PC-3 (cell line): Measurements from ENCODE around the gene DBR1. TPM values are rescaled to one million over a fixed set of nuclear protein-coding genes. Genes with fewer than 3 reads are reported as not detected.

ENCODE experiments used
- ATAC-seq: fragments of 200-7000 bp; cut with Tn5 transposase; 2 replicates; pipeline ENCODE4 v1.9.1; 2020; ENCODE audit warnings: mild to moderate bottlenecking, moderate library complexity
- Bru-seq: library from RNA; stranded (reverse); fragments of 400-500 nt; gene quantifications from one replicate; lab custom pipeline; 2021; lab: Mats Ljungman, UMichigan
- BruChase-seq, 2 experiments: library from RNA; stranded (reverse); fragments of 400-500 nt; gene quantifications; one replicate each; lab custom pipeline; 2021; lab: Mats Ljungman, UMichigan
- BruUV-seq: library from RNA; stranded (reverse); fragments of 400-500 nt; replicated peaks from 2 replicates; lab custom pipeline; 2021; lab: Mats Ljungman, UMichigan
- CTCF ChIA-PET: fragments of 300-600 bp; sonication (Branson Sonifier 250); formaldehyde crosslinking; loops from one replicate; lab custom pipeline; 2022; ENCODE audit warnings: antibody characterized with exemption; lab: Charles Lee
- POLR2A ChIA-PET: fragments of 300-600 bp; sonication (Branson Sonifier 250); formaldehyde crosslinking; loops from one replicate; lab custom pipeline; 2022; ENCODE audit warnings: antibody characterized with exemption; ENCODE audit not compliant: unreplicated experiment; lab: Charles Lee
- DNase-seq: peaks from one replicate; pipeline ENCODE4 v3.0.0-alpha.2; 2015
- H2AFZ ChIP-seq: fragments of 300-600 bp; sonication (generic); 2 replicates; pipeline ENCODE4 v1.6.0; 2016; ENCODE audit warnings: antibody characterized with exemption, low read length
- H3F3A ChIP-seq: fragments of 300-600 bp; sonication (generic); one replicate; pipeline ENCODE4 v1.6.0; 2017; ENCODE audit warnings: antibody characterized with exemption, low read length, control low read depth, mild to moderate bottlenecking; ENCODE audit not compliant: unreplicated experiment
- H3K27ac ChIP-seq: fragments of 300-600 bp; sonication (generic); 2 replicates; pipeline ENCODE4 v1.5.1; 2016; ENCODE audit warnings: mild to moderate bottlenecking, low read length
- H3K27me3 ChIP-seq: fragments of 300-600 bp; sonication (generic); 2 replicates; pipeline ENCODE4 v1.6.1; 2016; ENCODE audit warnings: low read length, mixed read lengths
- H3K36me3 ChIP-seq: fragments of 300-600 bp; sonication (generic); 2 replicates; pipeline ENCODE4 v1.6.1; 2016; ENCODE audit warnings: low read depth, mixed run types, low read length, mixed read lengths
- H3K4me1 ChIP-seq: fragments of 300-600 bp; sonication (generic); 2 replicates; pipeline ENCODE4 v1.5.1; 2016; ENCODE audit warnings: low read length; ENCODE audit not compliant: insufficient read depth
- H3K4me2 ChIP-seq: fragments of 300-600 bp; sonication (generic); 2 replicates; pipeline ENCODE4 v1.6.0; 2016; ENCODE audit warnings: low read length
- H3K4me3 ChIP-seq: fragments of 300-600 bp; sonication (generic); 2 replicates; pipeline ENCODE4 v1.5.1; 2016; ENCODE audit warnings: mild to moderate bottlenecking, low read length, mixed read lengths
- H3K79me2 ChIP-seq: fragments of 300-600 bp; sonication (generic); 2 replicates; pipeline ENCODE4 v1.6.1; 2017; ENCODE audit warnings: low read length, mixed read lengths
- H3K9ac ChIP-seq: fragments of 300-600 bp; sonication (generic); 2 replicates; pipeline ENCODE4 v1.6.0; 2016; ENCODE audit warnings: mild to moderate bottlenecking, low read length
- H3K9me2 ChIP-seq: fragments of 300-600 bp; sonication (generic); replicated peaks from 2 replicates; pipeline ENCODE4 v1.6.1; 2016; ENCODE audit warnings: mixed run types, low read length, mixed read lengths
- H3K9me3 ChIP-seq: fragments of 300-600 bp; sonication (generic); 2 replicates; pipeline ENCODE4 v1.6.1; 2016; ENCODE audit warnings: low read length, mixed read lengths
- H4K20me1 ChIP-seq: fragments of 300-600 bp; sonication (generic); 2 replicates; pipeline ENCODE4 v1.6.1; 2016; ENCODE audit warnings: low read length, mixed read lengths
- CTCF ChIP-seq: fragments of 300-600 bp; sonication (generic); conservative IDR thresholded peaks from 2 replicates; pipeline ENCODE4 v1.5.1; 2017; ENCODE audit warnings: antibody characterized with exemption, low read depth, mild to moderate bottlenecking, low read length
- EZH2 ChIP-seq: fragments of 300-600 bp; sonication (generic); IDR thresholded peaks from one replicate; pipeline ENCODE4 v1.6.1; 2017; ENCODE audit warnings: antibody characterized with exemption, mild to moderate bottlenecking, low read length; ENCODE audit not compliant: unreplicated experiment
- EZH2phosphoT487 ChIP-seq: fragments of 300-600 bp; sonication (generic); IDR thresholded peaks from 2 replicates; pipeline ENCODE4 v1.6.1; 2018; ENCODE audit warnings: mild to moderate bottlenecking, antibody characterized with exemption, low read length, borderline replicate concordance
- intact Hi-C: fragments of 100-400 bp; cut with micrococcal nuclease; formaldehyde crosslinking; loops from 2 replicates; pipeline ENCODE4 v1.9.0; 2023
- long read RNA-seq: library from polyadenylated mRNA; unstranded; transcript quantifications from one replicate; pipeline ENCODE4 v2.0.0, GENCODE V29; 2021; ENCODE audit not compliant: unreplicated experiment
- total RNA-seq: library from RNA; depleted of rRNA; stranded (reverse); fragments of >200 nt; gene quantifications from 2 replicates; pipeline ENCODE4 v1.2.3, GENCODE V29; 2014; rRNA removed

DBR1 gene, protein sequence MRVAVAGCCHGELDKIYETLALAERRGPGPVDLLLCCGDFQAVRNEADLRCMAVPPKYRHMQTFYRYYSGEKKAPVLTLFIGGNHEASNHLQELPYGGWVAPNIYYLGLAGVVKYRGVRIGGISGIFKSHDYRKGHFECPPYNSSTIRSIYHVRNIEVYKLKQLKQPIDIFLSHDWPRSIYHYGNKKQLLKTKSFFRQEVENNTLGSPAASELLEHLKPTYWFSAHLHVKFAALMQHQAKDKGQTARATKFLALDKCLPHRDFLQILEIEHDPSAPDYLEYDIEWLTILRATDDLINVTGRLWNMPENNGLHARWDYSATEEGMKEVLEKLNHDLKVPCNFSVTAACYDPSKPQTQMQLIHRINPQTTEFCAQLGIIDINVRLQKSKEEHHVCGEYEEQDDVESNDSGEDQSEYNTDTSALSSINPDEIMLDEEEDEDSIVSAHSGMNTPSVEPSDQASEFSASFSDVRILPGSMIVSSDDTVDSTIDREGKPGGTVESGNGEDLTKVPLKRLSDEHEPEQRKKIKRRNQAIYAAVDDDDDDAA
- total RNA-seq: 10.0 and 14.0 TPM in 2 replicates
- percentile 64 among the genes with signal in this experiment for Bru-seq, nascent RNA
- BruChase-seq, experiment 1, labeled RNA remaining after a 6-hour chase: percentile 70 among the genes with signal in this experiment
- BruChase-seq, experiment 2, labeled RNA remaining after a 2-hour chase: percentile 71 among the genes with signal in this experiment
- long read RNA-seq, transcript DBR1-201 (8 exons, 2,666 nt): major isoform, 10 of 15 reads
- long read RNA-seq, partial matches to known transcripts: 1 of 15 reads
- long read RNA-seq, other reads (novel, unspliced or antisense): 4 of 15 reads

DNA sequence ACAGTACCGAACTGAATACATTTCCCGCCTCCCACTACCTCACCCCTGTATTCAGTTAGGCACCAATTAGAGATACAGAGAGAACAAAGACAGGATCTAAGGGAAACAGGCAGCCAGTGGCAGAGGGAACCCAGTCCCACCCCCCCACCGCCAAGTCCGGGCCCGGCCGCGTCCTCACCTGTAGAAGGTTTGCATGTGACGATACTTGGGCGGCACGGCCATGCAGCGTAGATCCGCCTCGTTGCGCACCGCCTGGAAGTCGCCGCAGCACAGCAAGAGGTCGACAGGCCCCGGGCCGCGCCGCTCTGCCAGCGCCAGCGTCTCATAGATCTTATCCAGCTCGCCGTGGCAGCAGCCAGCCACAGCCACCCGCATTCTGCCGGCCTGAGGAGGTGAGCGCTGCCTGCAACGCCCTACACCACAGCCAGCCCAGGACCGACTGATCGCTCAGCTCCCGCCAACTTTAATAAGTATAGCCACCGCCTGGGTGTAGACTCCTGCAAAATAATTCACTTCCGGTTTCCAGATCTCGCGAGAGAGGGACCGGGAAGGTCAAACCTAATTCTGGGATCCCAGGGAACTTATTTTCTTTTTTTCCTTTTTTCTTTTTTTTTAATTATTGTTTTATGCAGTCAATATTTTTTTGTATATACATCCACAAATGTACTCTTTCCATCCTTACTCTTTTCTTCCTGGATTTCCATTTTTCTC is at the start of gene DBR1:
TSS of gene DBR1 (minus strand) at position 501 of the 711 bp plus-strand sequence. CDS start at position 375, 126 bp downstream.
- POLR2A ChIA-PET: interaction anchor here (0.6 to 1.1 kb wide), 4 partner anchors 24 to 149 kb away, joined by 3 to 16 read pairs (median 8); no protein-coding TSS in a partner anchor
- TF ChIP-seq CTCF (no peak), EZH2phosphoT487 (no peak), EZH2 (no peak)
- intact Hi-C loops: loop anchor here (5.0 kb wide), 1 partner anchor 173 kb away; the partner anchor contains the start of gene MRAS
- no peaks in the 10 kb centered on the region for H3K36me3 ChIP-seq
- BruUV-seq: TSS peak; percentile 85
- peak within 1 kb of the TSS; percentile 79 for H3K4me2 ChIP-seq
- no peaks in the 10 kb centered on the region for H3K9me2 ChIP-seq
- peak within 1 kb of the TSS; percentile 61 for H3K27ac ChIP-seq
- peak within 1 kb of the TSS; percentile 95 for H2AFZ ChIP-seq
- peaks cover 32% of the 10 kb centered on the region for H3K79me2 ChIP-seq
- H3K4me1 ChIP-seq: 0 out of 2 replicates have a peak, but pooled peaks cover 5% of the 10 kb centered on the region
- ATAC-seq: peak; percentile 93
- peak within 1 kb of the TSS; percentile 73 for H3K4me3 ChIP-seq
- H4K20me1 ChIP-seq: no peaks in the 10 kb centered on the region
- CTCF ChIA-PET: interaction anchor here (0.8 kb wide), 1 partner anchor 173 kb away, joined by 4 read pairs; no protein-coding TSS in a partner anchor
- H3K27me3 ChIP-seq: no peaks in the 10 kb centered on the region
- no peaks in the 10 kb centered on the region for H3K9me3 ChIP-seq
- H3K9ac ChIP-seq: peak within 1 kb of the TSS; percentile 91
- peak; percentile 83 for DNase-seq
- H3F3A ChIP-seq: no peaks in the 10 kb centered on the region

DNA sequence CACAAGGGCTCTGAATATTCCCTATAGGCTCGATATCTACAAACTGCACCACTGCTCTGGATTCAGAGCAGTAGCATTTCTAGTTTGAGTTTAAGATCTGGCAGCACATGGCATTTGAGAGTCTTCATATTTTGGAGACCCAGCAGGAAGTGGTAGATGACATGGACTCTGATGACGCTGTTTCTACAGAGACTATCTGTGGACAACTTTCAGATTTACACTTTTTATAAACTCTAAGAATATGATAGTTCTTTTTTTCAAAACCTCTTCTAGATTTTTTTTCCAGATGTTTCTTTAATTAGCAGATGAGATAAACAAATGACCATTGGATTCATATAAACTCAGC is 48.2 kb upstream of the DBR1 start:
- Histone ChIP-seq H3F3A (no peaks in the 10 kb centered on the region), H3K79me2 (peaks cover 19% of the 10 kb centered on the region; the same call in 1 of the 2 replicates), H3K27ac (no peak overlapping the region), H3K4me3 (no peak overlapping the region), H3K27me3 (no peaks in the 10 kb centered on the region), H3K9ac (no peak overlapping the region), H4K20me1 (peaks cover 7% of the 10 kb centered on the region; the same call in 1 of the 2 replicates), H2AFZ (no peak overlapping the region), H3K9me2 (no peaks in the 10 kb centered on the region), H3K36me3 (peaks cover 18% of the 10 kb centered on the region), H3K4me2 (no peak overlapping the region), H3K4me1 (peaks cover 4% of the 10 kb centered on the region), H3K9me3 (no peaks in the 10 kb centered on the region)
- intact Hi-C loops: no loop called here
- no peak for ATAC-seq
- no peak for DNase-seq
- POLR2A ChIA-PET: no interaction called here
- no peak for TF ChIP-seq EZH2phosphoT487
- TF ChIP-seq EZH2: no peak
- TF ChIP-seq CTCF: no peak
- BruUV-seq: no TSS peak
- CTCF ChIA-PET: no interaction called here
